ENCODE data around the gene ACSL1.
"Not testable (repeated sequence)": the region's sequence is repeated elsewhere in the genome, so short reads cannot be mapped to it uniquely, and the experiment has no call there.

ACSL1 gene

DNA sequence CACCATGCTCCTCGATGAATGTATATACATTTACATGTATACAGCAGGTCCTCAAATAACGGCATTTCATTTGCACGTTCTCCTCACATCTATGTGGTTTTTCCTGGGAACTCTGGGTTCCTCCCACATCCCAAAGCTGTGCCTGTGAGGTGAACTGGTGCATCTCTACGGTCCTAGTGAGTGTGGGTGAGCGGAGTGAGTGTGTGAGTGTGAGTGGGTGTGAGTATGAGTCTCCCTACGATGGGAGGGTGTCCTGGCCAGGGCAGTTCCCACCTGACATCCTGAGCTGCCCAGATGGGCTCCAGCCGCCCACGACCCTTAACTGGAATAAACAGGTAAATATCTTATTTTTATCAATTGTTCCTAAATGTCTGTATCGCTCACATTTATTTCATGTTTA, 40.0 kb downstream of the ACSL1 start:
- DNase-seq = no peak

DNA sequence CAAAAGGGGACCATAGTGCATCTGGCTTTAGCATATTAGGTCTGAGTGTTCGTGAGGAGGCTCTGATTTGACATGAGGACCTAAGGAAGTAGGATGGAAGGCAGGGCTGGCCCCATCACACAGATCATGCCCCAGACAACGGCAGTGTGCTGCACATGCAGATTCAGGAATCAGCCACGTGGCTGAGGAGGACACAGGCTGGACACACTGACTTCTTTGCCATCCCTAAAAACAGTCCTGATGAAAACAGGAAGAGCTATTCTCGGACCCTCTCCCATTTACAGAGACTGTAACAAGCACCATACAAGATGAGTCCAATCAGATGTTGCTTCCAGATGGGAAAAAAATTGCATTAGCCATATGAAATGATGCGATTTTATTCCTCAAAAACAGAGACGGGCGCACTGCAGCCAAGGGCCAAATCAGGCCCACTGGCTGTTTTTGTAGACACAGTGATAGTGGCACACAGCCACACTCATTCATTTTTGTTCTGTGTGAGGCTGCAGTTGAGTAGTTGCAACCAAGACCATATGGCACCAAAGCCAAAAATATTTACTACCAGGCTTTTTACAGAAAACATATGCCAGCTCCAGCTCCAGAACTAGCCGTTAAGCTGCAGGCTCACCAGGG, 41.0 kb downstream of the ACSL1 start:
- DNase-seq = no peak

DNA sequence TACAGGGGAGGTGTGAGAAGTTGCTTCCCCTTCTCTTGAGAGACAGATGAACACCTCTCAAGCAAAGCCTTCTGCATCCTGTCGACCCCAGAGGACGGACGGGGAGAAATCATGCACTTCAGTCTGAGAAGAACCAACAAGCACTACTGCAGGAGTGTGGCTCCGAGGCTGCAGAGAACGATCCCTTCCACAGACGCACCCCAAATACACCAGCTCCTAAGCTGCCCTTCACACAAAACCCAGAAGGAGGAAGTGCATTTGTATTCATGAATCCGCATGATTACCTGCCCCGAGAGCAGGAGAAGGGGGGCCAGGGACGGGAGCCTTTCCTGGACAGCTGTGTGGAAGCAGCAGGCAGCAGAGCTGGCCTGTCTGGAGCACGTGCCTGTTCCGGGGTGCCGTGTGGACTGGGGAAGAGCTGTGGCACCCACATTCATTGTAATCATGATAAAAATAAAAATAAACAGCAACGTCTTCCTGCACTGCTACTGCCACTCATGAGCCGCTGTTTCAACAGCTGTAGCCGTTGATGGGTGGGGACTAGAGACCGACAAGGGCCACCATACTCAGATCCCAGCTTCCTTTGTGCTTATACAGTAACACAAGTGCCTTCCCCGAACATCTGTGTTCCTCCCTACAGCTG, 42.9 kb downstream of the ACSL1 start:
- DNase-seq = no peak

DNA sequence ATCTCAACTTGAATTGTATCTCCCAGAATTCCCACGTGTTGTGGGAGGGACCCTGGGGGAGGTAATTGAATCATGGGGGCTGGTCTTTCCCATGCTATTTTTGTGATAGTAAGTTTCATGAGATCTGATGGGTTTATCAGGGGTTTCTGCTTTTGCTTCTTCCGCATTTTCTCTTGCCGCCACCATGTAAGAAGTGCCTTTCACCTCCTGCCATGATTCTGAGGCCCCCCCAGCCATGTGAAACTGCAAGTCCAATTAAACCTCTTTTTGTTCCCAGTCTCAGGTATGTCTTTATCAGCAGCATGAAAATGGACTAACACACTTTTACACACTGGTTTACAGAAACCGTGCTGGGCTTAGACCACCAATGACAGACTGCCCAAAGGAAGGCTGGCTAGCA, 46.6 kb downstream of the ACSL1 start:
- not testable (repeated sequence) for DNase-seq

- DNase-seq = no peak
Measured at GRCh38 chr4:184778325-184778724, 47.4 kb downstream of the ACSL1 start.

DNA sequence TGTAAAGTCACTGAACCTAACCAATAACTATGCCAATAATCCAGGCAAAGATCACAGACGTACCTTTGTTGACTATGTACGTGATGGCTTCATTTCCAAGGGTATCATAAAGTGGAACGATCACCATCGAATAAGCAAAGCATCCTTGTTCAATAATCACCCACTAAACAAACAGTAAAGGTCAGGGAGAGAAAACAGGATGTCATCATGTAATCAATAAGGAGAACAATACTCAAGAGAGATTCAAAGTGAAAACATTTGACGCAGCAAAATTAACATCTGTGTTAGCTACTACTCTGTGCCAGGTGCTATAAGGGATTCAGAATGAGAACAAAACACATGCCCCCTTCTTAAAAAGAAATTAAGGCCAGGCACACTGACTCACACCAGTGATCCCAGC, 48.9 kb downstream of the ACSL1 start:
- no peak for DNase-seq

- DNase-seq = no peak
Measured at GRCh38 chr4:184775854-184776555, 49.8 kb downstream of the ACSL1 start.

- DNase-seq = no peak
Measured at GRCh38 chr4:184774152-184774551, 51.6 kb downstream of the ACSL1 start.

DNA sequence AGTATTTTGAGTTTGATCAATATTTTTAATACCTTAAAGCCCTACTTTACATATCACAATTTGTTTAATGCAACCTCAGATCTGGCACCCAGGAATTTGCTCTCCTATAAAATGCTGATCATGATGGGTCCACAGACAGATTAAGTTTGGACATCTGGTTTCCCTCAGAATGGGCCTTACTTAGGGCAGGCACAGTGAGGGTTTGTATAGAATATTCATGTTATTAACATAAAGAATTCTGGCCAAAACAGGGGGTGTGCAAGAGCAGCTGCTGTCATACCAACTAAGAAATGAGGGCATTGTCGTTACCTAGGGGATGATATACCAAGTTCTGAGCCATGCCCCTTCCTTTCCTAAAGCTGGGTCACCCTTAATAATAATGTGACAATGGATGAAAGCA, 54.4 kb downstream of the ACSL1 start:
- no peak for DNase-seq

DNA sequence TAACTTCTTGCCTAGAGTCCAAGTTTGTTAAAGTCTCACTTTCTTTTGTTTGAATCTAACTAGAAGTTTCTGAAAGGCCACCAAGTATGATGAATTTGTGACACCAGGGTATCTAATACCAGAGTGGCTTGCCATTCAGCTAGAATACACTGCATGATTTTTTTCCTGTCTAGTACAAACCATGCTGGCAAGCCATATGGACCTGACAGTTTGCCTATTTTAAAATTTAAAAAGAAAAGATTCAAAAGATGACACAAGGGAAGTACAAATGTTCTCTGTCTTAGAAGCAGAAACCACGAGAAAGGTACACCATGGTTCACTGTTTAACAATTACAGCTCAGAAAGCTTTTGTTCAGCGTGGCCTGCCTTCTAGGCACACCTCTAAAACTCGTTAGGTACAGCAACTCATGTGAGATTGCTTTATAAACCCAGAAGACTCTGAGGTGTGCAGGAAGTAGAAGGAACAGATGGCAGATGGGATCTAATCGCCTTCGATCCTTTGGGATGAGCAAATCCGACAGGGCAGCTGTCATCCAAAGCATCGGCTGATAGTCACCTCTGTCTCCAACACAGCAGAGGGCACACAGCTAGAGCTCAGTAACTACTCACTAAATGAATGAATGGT, 56.5 kb downstream of the ACSL1 start:
- no peak for DNase-seq

- no peak for DNase-seq
Measured at GRCh38 chr4:184768296-184768695, 57.5 kb downstream of the ACSL1 start.

DNA sequence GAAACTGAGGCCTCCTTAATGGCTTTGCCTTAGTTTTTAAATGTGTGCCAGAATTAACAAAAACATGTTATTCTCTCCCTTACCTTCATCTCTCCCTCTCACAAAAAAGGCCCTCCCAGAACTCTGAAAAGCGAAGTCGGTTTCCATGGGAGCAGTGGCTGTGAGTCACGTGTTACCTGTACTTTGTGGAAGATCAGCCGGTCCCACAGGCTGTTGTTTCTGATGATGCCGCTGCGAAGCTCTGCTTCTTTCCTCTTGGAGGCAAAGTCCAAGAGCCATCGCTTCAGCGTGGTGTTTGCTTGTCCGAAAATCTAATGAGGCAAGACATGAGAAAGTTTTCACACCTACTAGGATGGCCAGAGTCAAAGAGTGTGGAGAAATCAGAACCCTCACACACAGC, 59.3 kb downstream of the ACSL1 start:
- DNase-seq = no peak

DNA sequence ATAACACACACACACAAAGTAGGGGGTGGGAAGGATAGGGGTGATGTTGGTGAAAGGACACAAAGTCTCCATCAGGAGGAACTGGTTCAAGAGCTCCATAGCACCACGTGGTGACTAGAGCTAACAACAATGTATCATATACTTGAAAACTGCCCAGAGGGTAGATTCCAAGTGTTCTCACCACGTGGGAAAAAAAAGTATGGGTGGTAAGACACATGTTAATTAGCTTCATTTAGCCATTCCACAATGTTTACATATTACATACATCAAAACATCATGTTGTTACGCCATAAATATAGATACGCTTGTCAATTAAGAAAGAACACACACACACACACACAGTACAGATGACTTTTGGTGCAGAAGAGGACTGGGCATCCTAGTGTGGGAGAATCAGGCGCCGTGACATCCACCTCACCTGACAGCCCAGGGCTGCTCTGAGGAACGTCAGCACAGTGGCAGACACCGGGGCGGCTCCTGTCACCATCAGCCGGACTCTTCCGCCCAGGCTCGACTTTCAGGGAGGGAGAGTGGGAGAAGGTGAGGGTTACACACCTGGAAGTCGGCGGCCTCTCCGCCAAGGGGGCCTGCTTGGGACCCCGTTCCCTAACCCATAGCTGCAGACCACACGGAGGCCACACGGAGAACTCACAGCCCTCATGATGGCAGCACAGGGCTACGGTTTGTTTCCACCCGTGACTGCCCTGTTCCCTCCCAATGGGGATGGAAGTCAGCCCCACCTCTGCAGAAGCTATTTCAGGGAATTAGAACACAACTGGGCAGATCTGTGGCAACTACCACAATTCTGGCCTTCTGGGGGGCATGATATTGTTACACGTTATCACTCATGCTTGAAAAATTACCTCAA, 60.1 kb downstream of the ACSL1 start:
- DNase-seq = no peak

- no peak for DNase-seq
Measured at GRCh38 chr4:184764601-184765000, 61.2 kb downstream of the ACSL1 start.

GRCh38 chr4:184763150-184763780, 62.5 kb downstream of the ACSL1 start:
- no peak for DNase-seq

DNA sequence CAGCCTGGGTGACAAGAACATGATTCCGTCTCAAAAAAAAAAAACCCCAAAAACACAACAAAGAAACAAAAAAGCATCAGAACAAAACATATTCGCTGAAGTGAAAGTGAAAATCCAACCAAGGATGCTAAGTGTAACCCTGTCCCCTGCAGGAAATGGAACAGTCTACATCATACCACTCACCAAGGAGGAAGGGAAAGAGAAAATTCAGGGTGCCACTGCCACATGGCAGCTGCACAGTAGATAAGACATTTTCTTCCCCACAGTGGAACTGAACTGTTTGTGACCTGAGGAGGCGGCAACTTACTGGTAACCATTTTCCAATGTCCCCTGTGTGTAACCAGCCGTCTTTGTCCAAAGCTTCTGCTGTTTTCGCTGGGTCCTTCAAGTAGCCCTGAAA, 63.7 kb downstream of the ACSL1 start:
- peak; percentile 9 for DNase-seq

DNA sequence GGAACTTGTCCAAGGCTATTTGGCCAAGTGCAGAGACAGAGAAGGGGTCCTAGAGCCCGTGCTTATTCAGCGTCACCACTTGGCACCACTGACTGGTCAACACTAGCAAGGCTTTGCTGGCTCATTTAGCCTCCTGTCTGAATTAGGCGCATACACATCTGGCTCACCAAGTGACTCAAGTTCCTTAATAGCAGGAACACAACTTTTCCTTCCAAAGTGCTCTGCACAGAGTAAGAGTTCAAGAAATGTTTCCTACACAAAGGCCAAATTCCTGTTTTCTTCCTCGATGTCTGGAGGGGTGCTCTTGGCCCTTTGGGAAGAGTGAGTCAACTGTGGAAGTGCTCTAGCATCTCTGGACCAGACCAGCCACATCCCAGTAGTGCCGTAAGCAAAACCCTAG, 65.1 kb downstream of the ACSL1 start:
- no peak for DNase-seq

DNA sequence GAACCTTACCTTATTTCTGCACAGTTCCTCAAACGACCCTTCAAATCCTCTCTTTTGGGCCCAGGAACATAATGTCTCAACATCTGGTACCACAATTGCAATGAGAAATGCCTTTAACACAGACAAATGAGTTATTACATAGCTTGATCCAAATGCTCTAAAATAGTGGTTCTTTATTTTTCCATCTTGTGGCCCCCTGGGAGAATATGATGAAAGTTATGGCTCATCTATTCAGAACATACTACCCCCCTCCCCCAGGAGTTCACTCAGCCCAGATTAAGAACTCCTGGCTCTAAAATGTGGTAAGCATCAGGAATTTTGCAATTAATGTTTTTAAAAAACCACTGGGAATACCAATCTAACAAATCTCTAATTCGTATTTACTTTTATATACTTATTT, 68.0 kb downstream of the ACSL1 start:
- DNase-seq = no peak

DNA sequence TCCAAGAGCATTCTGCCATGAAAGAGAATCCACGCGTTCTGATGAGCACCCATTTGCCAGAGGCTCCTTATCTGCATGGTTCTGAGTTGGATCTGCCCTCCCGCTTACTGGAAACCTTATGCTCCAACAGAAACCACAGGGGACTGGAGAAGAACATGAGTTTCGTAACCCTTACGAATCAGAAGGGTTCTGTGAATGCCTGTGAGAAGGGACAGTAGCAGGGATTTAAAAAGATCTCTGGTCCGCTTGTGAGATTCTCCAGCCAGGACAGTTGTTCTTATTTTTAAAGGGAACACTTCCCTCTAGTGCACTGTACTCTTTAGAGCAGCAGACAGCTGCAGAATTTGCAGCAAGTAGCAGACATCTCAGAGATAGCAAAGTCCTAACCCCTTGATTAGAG, 69.4 kb downstream of the ACSL1 start:
- no peak for DNase-seq

DNA sequence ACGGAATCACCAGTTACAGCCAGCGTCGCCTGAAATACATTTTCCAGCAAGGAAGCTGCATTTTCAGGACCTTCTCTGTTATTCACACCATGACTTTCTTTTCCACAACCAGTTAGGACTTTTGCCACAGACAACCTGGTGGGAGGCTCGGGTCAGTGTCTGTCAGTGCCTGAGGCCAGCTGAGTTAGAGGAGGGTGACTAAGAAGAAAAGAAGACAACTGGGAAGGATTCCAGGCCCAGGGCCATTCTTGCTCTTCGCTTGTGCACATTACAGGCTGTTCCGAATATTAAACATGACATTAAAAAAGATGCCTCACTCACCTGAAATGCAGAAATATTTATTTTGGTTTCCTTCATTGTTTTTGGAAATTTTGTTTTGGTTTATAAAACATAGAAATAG, 70.5 kb downstream of the ACSL1 start:
- DNase-seq = no peak

DNA sequence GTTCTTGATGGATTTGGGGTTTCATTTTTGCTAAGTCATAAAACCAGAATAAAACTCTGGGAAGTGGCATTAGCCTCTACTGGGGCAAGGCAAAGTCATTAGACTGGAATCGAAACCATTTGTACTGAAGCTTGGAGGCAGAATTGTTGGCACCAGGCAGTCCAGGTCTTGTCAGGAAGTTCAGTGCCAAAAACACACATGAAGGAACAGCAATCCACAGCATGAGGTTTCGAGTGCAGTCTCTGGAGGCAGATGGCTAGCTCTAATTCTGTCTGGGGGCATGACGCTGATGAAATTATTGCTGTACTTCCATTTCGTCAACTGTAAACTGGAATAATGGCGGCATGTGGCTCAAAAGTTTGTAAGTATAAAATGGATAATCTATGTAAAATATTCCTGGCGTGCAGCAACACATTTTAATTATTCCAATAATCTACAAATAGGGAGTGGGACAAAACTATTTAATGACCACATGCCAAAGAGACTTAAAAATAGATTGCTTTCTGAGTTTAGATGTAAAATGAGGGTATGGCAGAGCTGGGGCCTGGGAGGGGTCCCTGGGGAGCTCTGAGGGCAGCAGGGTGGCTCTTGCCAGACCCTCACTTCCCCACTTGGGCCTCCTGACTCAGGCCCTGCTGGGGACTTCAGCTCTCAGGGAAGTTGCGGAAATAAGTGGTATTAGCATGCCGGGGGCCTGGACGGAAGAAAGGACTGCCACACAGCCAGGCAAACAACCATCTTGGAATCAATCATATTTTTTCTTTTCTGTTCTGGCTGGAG, 73.1 kb downstream of the ACSL1 start:
- DNase-seq = no peak

DNA sequence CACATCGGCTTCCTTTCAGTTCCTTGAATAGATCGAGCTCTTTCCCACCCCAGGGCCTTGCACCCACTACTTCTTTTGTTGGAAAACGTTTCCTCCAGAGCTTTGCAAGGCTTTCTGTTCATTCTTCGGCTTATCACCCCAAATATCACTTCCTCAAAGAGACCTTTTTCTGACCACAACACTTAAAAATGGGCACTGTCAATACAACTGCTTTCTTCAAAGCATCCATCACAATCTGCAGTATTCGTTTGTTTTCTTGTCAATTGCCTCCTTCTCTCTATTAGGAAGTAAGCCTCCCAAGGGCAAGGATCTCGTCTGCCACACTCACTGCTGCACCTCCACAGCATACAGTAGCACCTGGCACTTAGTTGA, 74.2 kb downstream of the ACSL1 start:
- DNase-seq = no peak
